ENCODE results near the gene DTX1.

The DTX1 gene

GRCh38 chr12:113072136-113072535 is 15.6 kb downstream of the DTX1 start:
- no peak for DNase-seq

GRCh38 chr12:113073586-113073985 is 17.1 kb downstream of the DTX1 start:
- DNase-seq = no peak

- peak; percentile 71 for DNase-seq
Observed at GRCh38 chr12:113075137-113075683, 18.7 kb downstream of the DTX1 start.

- DNase-seq = no peak
Observed at GRCh38 chr12:113077057-113077858, 20.7 kb downstream of the DTX1 start.

GRCh38 chr12:113077859-113078255 is 21.3 kb downstream of the DTX1 start:
- DNase-seq = no peak

- no peak for DNase-seq
Observed at GRCh38 chr12:113081873-113082272, 25.3 kb downstream of the DTX1 start.

GRCh38 chr12:113082486-113083148 is 26.1 kb downstream of the DTX1 start:
- no peak for DNase-seq

GRCh38 chr12:113083863-113084435 is 27.4 kb downstream of the DTX1 start:
- no peak for DNase-seq

- DNase-seq = peak; percentile 39
Observed at GRCh38 chr12:113086249-113087164, 30.0 kb downstream of the DTX1 start.

GRCh38 chr12:113087193-113087592 is 30.7 kb downstream of the DTX1 start:
- DNase-seq = peak; percentile 27

- no peak for DNase-seq
Observed at GRCh38 chr12:113088037-113088436, 31.5 kb downstream of the DTX1 start.

GRCh38 chr12:113088971-113089756 is 32.6 kb downstream of the DTX1 start:
- DNase-seq = peak; percentile 39

- no peak for DNase-seq
Observed at GRCh38 chr12:113089839-113090238, 33.3 kb downstream of the DTX1 start.

GRCh38 chr12:113090740-113091139 is 34.2 kb downstream of the DTX1 start:
- peak; percentile 29 for DNase-seq

GRCh38 chr12:113091506-113091905 is 35.0 kb downstream of the DTX1 start:
- DNase-seq = no peak

GRCh38 chr12:113092607-113093408 is 36.3 kb downstream of the DTX1 start:
- DNase-seq = peak; percentile 36

GRCh38 chr12:113093409-113094101 is 37.0 kb downstream of the DTX1 start:
- no peak for DNase-seq

- DNase-seq = no peak
Observed at GRCh38 chr12:113094738-113095137, 38.2 kb downstream of the DTX1 start.

GRCh38 chr12:113095405-113095804 is 38.9 kb downstream of the DTX1 start:
- DNase-seq = no peak

Data from CD4-positive, alpha-beta T cell treated with Interleukin-15 for 1 hour (primary cell).